IMR-90 (cell line): ENCODE measurements around the gene CLK1. TPM values are rescaled to one million over a fixed set of nuclear protein-coding genes. Genes with fewer than 3 reads are reported as not detected.

Experiments
- ATAC-seq: fragments of 200-7000 bp; cut with Tn5 transposase; 2 replicates; pipeline ENCODE4 v1.9.1; 2020; ENCODE audit warnings: low read depth, mild to moderate bottlenecking, moderate library complexity
- BruUV-seq: library from RNA; stranded (reverse); fragments of 400-500 nt; replicated peaks from 2 replicates; lab custom pipeline; 2021; lab: Mats Ljungman, UMichigan
- CTCF ChIA-PET: fragments of 300-600 bp; formaldehyde crosslinking; extraction: SDS; loops from one replicate; lab custom pipeline; 2021; ENCODE audit warnings: antibody characterized with exemption; lab: Yijun Ruan, JAX
- POLR2A ChIA-PET: fragments of 300-600 bp; sonication (Branson Sonifier 250); formaldehyde crosslinking; loops from one replicate; lab custom pipeline; 2022; ENCODE audit warnings: antibody characterized with exemption; ENCODE audit not compliant: unreplicated experiment; lab: Charles Lee
- DNase-seq: peaks from one replicate; pipeline ENCODE4 v3.0.0; 2013
- H2AFZ ChIP-seq: replicated peaks from 2 replicates; pipeline ENCODE3; 2013; ENCODE audit warnings: low read length, mild to moderate bottlenecking; ENCODE audit not compliant: poor library complexity
- H2AK5ac ChIP-seq: 2 replicates; pipeline ENCODE4 v1.6.1; 2013; ENCODE audit warnings: low read depth, low read length, inconsistent platforms
- H2AK9ac ChIP-seq: replicated peaks from 2 replicates; pipeline ENCODE3; 2013; ENCODE audit warnings: mild to moderate bottlenecking, low read depth, low read length, moderate library complexity; ENCODE audit not compliant: poor library complexity
- H2BK120ac ChIP-seq: 2 replicates; pipeline ENCODE4 v1.6.1; 2013; ENCODE audit warnings: low read depth, low read length, inconsistent platforms
- H2BK15ac ChIP-seq: 3 replicates; pipeline ENCODE4 v1.6.1; 2013; ENCODE audit warnings: low read depth, low read length, inconsistent platforms
- H2BK20ac ChIP-seq: 2 replicates; pipeline ENCODE4 v1.6.1; 2013; ENCODE audit warnings: low read depth, mild to moderate bottlenecking, inconsistent platforms, low read length, moderate library complexity
- H2BK5ac ChIP-seq: 2 replicates; pipeline ENCODE4 v1.6.1; 2013; ENCODE audit warnings: mild to moderate bottlenecking, low read depth, low read length, inconsistent platforms; ENCODE audit not compliant: poor library complexity, severe bottlenecking
- H3K14ac ChIP-seq: replicated peaks from 2 replicates; pipeline ENCODE4 v1.6.1; 2013; ENCODE audit warnings: low read depth, low read length, inconsistent platforms
- H3K18ac ChIP-seq: 2 replicates; pipeline ENCODE4 v1.6.1; 2013; ENCODE audit warnings: low read depth, low read length, control low read depth
- H3K23ac ChIP-seq: 2 replicates; pipeline ENCODE4 v1.6.1; 2013; ENCODE audit warnings: low read depth, low read length, inconsistent platforms
- H3K27ac ChIP-seq: 2 replicates; pipeline ENCODE4 v1.5.1; 2013; ENCODE audit warnings: mild to moderate bottlenecking, control low read depth, low read length; ENCODE audit not compliant: insufficient read depth
- H3K27me3 ChIP-seq: 2 replicates; pipeline ENCODE4 v1.6.1; 2013; ENCODE audit warnings: low read length; ENCODE audit not compliant: control insufficient read depth, insufficient read depth
- H3K36me3 ChIP-seq: 2 replicates; pipeline ENCODE4 v1.6.1; 2013; ENCODE audit warnings: low read length, mixed read lengths; ENCODE audit not compliant: control insufficient read depth, insufficient read depth
- H3K4ac ChIP-seq: 2 replicates; pipeline ENCODE4 v1.6.1; 2013; ENCODE audit warnings: low read depth, low read length, inconsistent platforms
- H3K4me1 ChIP-seq: 2 replicates; pipeline ENCODE4 v1.6.1; 2013; ENCODE audit warnings: low read length, mixed read lengths; ENCODE audit not compliant: control insufficient read depth, insufficient read depth
- H3K4me2 ChIP-seq: 2 replicates; pipeline ENCODE4 v1.6.1; 2013; ENCODE audit warnings: low read depth, mild to moderate bottlenecking, control low read depth, low read length, moderate library complexity
- H3K4me3 ChIP-seq: 2 replicates; pipeline ENCODE4 v1.5.1; 2013; ENCODE audit warnings: low read depth, mild to moderate bottlenecking, control low read depth, low read length, moderate library complexity; ENCODE audit not compliant: insufficient read depth
- H3K56ac ChIP-seq: 2 replicates; pipeline ENCODE4 v1.6.1; 2013; ENCODE audit warnings: low read length, inconsistent platforms; ENCODE audit not compliant: insufficient read depth; ENCODE audit errors: extremely low read depth
- H3K79me1 ChIP-seq, 2 experiments: 2 replicates each; pipeline ENCODE4 v1.6.1; 2013; ENCODE audit warnings: low read length in 2 of 2, inconsistent platforms in 1 of 2, low read depth in 1 of 2
- H3K9ac ChIP-seq: 2 replicates; pipeline ENCODE4 v1.6.1; 2013; ENCODE audit warnings: low read depth, low read length, control low read depth
- H3K9me1 ChIP-seq: 2 replicates; pipeline ENCODE4 v1.6.1; 2013; ENCODE audit warnings: low read length, inconsistent platforms; ENCODE audit not compliant: insufficient read depth
- H3K9me3 ChIP-seq: 2 replicates; pipeline ENCODE4 v1.6.1; 2013; ENCODE audit warnings: low read length; ENCODE audit not compliant: control insufficient read depth, insufficient read depth
- H4K20me1 ChIP-seq: 2 replicates; pipeline ENCODE4 v1.6.1; 2013; ENCODE audit warnings: low read length, inconsistent platforms; ENCODE audit not compliant: insufficient read depth
- H4K5ac ChIP-seq: 2 replicates; pipeline ENCODE4 v1.6.1; 2013; ENCODE audit warnings: mild to moderate bottlenecking, low read depth, low read length, control low read depth
- H4K8ac ChIP-seq, 2 experiments: 2 replicates each; pipeline ENCODE4 v1.6.1; 2013; ENCODE audit warnings: low read depth in 2 of 2, low read length in 2 of 2, control low read depth in 1 of 2, inconsistent platforms in 1 of 2
- H4K91ac ChIP-seq: 2 replicates; pipeline ENCODE4 v1.6.1; 2013; ENCODE audit warnings: low read depth, low read length, inconsistent platforms; ENCODE audit not compliant: insufficient read depth
- BHLHE40 ChIP-seq: fragments of 150-350 bp; IDR thresholded peaks from 2 replicates; pipeline ENCODE4 v1.6.1; 2016; ENCODE audit warnings: mild to moderate bottlenecking, low read depth, low read length
- CEBPB ChIP-seq: IDR thresholded peaks from 2 replicates; pipeline ENCODE4 v1.6.1; 2012; ENCODE audit warnings: low read depth, low read length, improper control_type of control experiment
- CHD1 ChIP-seq: IDR thresholded peaks from 2 replicates; pipeline ENCODE4 v1.6.1; 2012; ENCODE audit warnings: low read depth, low read length, improper control_type of control experiment
- NFE2L2 ChIP-seq: fragments of 150-350 bp; IDR thresholded peaks from 2 replicates; pipeline ENCODE4 v1.6.1; 2016; ENCODE audit warnings: low read depth, mild to moderate bottlenecking, low read length
- WGBS, 2 experiments: methylation state at CpG; one replicate each; pipeline versions ENCODE4 v1.1.5 to v1.1.7; 2013; ENCODE audit warnings: missing lambda C conversion rate in 2 of 2; ENCODE audit not compliant: insufficient read length in 1 of 2; ENCODE audit errors: extremely low coverage in 2 of 2; 5-methylcytosine and 5-hydroxymethylcytosine counted together
- dilution Hi-C: fragments of 300-500 bp; cut with HindIII; formaldehyde crosslinking; loops from one replicate; pipeline ENCODE4 v1.14.3; 2018; ENCODE audit warnings: low sequenced_read_pairs; ENCODE audit not compliant: unreplicated experiment
- in situ Hi-C: fragments of 300-500 bp; cut with MboI; formaldehyde crosslinking; loops from 3 replicates; pipeline ENCODE4 v1.14.3; 2019; ENCODE audit warnings: low sequenced_read_pairs, inconsistent platforms, mixed read lengths
- intact Hi-C: fragments of 100-400 bp; cut with micrococcal nuclease; formaldehyde crosslinking; loops from 2 replicates; pipeline ENCODE4 v1.10.0; 2022
- polyA plus RNA-seq, 3 experiments: library from polyadenylated mRNA; depleted of rRNA; stranded (reverse); fragments of >200 nt; gene quantifications; 2 replicates each; pipeline ENCODE4 v1.2.3, GENCODE V29; 2012; ENCODE audit warnings: low replicate concordance in 1 of 3
- total RNA-seq: library from RNA; depleted of rRNA; stranded (reverse); fragments of >200 nt; gene quantifications from 2 replicates; pipeline ENCODE4 v1.2.3, GENCODE V29; 2012

The CLK1 gene
- total and polyA plus RNA-seq, 2 of the 4 experiments (the other 2 are of a cell fraction) = 26.2 to 35.5 TPM

DNA sequence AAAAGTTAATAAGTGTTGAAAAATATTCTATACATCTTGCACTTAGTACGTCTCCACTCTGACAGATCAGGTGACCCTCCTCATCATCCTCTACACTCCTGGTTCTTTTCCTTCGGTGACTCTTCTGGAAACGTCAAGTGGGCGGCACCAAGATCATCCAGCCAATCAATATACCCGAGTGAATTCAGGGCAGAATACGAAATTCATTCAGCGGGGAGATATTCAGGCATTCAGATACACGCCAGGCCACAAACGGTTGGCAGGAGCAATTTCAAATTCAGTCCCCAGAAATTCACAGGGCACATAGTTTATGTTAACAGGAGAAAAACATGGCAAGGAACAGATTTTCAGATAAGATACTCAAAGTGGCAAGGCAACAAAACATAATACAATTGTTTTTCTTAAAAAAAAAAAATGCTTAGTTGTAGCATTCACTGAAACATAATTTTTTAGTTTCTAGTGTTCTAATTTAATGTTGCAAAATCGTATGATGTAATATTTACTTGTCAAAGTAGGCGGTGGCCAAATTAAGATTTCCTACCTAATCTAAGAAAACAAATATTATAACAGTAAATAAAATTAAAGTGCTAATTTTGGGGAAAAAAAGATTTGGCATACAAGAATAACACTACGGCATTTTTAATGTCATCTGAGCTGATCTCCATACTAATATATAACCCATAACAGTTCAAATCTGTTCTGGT is 4.2 kb downstream of the CLK1 start:
- no TSS peak for BruUV-seq
- Histone ChIP-seq H3K27ac (no peak overlapping the region), H4K20me1 (peaks cover 79% of the 10 kb centered on the region), H2AK9ac (no peak overlapping the region), H3K4ac (no peak overlapping the region), H3K18ac (no peak overlapping the region), H2BK15ac (no peak overlapping the region), H3K27me3 (no peaks in the 10 kb centered on the region), H3K4me1 (peaks cover 2% of the 10 kb centered on the region), H2AFZ (no peak overlapping the region), H2BK120ac (no peak overlapping the region), H3K56ac (no peak overlapping the region), H3K9ac (no peak overlapping the region), H3K4me3 (no peak overlapping the region), H2BK20ac (no peak overlapping the region), H2BK5ac (no peak overlapping the region), H3K14ac (no peak overlapping the region), H3K79me1 (peaks cover 18 to 46% of the 10 kb centered on the region in 2 experiments), H4K8ac (no peak overlapping the region), H3K23ac (no peak overlapping the region), H4K5ac (no peak overlapping the region), H3K4me2 (peak overlapping the region; percentile 16; the same call in 1 of the 2 replicates), H2AK5ac (no peak overlapping the region), H3K9me3 (no peaks in the 10 kb centered on the region), H4K91ac (no peak overlapping the region), H3K36me3 (peaks cover 35% of the 10 kb centered on the region), H3K9me1 (peaks cover 7% of the 10 kb centered on the region)
- in situ Hi-C loops (no loop called here), intact Hi-C loops (loop anchor here (5.0 kb wide), 1 partner anchor 113 kb away; no protein-coding TSS in a partner anchor), dilution Hi-C loops (no loop called here)
- 84% methylated on average over 2 of the region's 12 CpGs; no CpG with 5 or more reads in 1 of the 2 experiments for WGBS, 2 experiments
- POLR2A ChIA-PET = no interaction called here
- CTCF ChIA-PET = no interaction called here
- ATAC-seq (no peak), DNase-seq (no peak)
- TF ChIP-seq CEBPB = peak; percentile 40; the same call in 1 of the 2 replicates
- no peak for TF ChIP-seq CHD1
- TF ChIP-seq BHLHE40 = no peak
- TF ChIP-seq NFE2L2 = no peak
